ENCODE measurements around the gene PDGFRB.

PDGFRB gene

GRCh38 chr5:150181766-150182545, 26.3 kb upstream of the PDGFRB start:
- no peak for DNase-seq

DNA sequence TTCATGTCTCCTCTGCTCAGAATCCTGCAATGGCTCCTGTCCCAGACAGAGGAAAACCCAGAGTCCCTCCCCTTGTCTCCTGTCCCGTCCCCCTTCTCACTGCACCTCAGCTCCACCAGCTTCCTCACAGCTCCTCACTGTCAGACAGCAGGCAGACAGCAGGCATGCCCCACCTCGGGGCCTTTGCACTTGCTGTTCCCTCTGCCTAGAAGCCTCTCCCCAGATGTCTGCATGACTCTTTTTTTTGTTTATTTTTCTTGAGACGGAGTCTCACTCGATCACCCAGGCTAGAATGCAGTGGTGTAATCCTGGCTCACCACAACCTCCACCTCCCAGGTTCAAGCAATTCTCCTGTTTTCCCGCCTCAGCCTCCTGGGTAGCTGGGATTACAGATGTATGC, 25.4 kb upstream of the PDGFRB start:
- no peak for DNase-seq

GRCh38 chr5:150180241-150181026, 24.8 kb upstream of the PDGFRB start:
- peak; percentile 81 for DNase-seq

DNA sequence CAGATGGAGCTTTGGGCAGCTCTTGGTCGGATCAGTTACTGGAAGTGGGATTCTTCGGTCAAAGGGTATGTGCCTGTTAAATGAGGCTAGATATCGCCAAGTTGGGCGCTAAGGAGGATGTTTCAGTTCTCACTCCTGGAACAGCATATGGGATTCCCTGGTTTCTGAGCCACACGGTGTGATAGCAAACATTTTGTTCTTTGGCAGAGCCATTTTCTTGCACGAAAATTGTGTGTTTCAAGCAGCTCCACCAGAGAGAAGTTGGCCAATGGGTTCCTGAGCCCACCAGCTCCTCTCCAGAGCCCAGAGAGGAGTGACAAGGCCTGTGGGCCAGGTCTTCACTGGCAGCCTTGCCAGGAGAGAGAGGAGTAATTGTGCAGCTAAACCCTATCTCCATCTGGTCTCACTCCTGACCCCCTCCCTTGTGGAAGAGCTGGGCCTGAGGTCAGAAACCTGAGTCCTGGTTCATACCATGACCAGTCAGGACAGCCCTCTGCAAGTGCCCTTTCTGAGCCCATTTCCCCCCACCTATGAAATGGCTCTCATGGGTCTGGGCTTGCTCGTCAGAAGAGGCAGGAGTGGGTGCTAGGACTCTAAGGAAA, 23.5 kb upstream of the PDGFRB start:
- DNase-seq = no peak

DNA sequence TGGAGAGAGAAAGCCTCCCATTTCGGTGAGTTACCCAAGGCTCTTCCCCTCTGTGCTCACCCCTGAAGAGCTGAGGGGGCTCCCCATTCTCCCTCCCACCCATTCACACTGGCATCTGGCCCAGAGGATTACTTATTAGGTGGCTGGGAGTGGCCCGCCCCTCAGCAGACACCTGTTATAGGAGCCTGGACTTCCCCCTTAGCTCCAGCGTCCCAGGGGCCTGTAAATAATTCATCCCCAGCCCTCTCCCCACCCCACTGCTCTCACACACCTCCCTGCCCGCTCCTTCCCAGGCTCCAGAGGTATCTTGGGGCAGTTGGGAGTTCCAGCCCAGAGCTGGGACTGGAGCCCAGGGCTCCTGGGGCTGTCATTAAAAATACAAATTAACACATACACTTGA, 22.6 kb upstream of the PDGFRB start:
- DNase-seq = no peak

DNA sequence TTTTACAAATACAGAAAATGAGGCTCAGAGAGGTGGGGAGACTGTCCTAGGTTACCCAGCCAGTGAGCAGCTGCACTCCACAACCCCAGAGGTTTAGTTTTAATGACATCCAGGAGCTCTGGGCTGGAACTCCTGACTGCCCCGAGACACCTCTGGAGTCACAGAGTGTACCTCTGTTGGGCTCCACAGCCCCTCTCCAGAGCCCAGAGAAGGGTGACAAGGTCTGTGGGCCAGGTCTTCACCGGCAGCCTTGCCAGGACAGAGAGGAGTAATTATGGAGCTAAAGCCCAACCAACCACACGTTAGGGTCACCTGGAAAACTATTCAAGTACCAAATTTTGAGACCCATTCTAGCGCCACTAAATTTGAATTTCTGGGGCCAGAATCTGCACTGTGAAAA, 22.1 kb upstream of the PDGFRB start:
- DNase-seq = no peak

GRCh38 chr5:150176745-150177477, 21.3 kb upstream of the PDGFRB start:
- DNase-seq = no peak

- DNase-seq = no peak
These were observed 19.9 kb upstream of the PDGFRB start for GRCh38 chr5:150175536-150175935.

- DNase-seq = no peak
These were observed 19.4 kb upstream of the PDGFRB start for GRCh38 chr5:150175076-150175475.

DNA sequence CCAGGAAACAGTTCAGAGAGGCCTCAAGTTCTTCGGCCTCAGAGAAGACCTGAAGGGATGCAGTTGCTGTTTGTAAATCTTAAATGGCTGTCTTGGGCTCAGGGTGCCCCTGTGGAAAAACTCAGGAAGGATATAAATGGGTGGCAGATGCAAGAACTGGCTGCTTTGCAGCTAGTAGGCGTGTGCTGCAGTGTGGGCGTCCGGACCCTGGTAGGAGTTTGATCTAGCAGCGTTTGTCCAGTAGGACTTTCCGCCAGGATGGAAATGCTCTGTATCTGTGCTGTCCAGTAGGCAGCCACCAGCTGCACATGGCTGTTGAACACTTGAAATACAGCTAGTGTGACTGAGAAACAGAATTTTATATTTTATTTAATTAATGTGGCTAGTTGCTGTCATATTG, 18.6 kb upstream of the PDGFRB start:
- DNase-seq = no peak

DNA sequence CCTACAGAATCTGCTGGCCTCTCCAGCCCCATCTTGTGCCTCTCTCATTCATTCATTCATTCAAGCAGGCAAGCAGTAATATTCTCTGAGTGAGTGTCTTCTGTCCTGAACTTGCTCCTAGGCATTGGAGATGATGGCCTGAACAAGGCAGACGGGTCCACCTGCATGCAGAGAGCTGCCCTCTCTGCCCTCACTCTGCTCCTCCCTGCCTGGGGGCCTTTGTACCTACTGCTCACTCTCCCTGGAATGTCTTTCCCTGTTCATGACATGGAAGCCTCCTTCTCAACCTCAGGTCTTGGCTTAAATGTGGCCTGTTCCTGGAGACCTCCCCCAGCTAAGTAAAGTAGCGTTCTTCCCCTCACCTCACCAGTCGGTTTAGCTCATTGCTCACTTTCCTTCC, 17.5 kb upstream of the PDGFRB start:
- no peak for DNase-seq

- DNase-seq = no peak
These were observed 16.9 kb upstream of the PDGFRB start for GRCh38 chr5:150172556-150172955.

DNA sequence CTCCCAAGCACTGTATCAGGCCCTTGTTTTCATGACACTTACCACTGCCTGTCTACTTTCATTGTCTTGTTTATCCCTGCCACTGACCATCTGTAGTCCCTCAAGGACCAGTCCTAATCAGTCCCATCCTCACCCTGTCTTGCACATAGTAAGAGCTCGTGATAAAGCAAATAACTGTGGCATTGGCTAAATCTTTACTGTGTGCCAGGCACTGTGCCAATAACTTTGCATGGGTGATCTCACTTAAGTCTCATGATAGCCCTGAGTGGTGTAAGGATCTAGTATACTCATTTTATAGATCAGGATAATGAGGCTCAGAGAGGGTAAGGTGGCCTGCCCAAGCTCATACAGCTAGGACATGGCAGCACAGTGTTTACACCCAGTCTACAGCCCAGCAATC, 16.5 kb upstream of the PDGFRB start:
- DNase-seq = no peak

DNA sequence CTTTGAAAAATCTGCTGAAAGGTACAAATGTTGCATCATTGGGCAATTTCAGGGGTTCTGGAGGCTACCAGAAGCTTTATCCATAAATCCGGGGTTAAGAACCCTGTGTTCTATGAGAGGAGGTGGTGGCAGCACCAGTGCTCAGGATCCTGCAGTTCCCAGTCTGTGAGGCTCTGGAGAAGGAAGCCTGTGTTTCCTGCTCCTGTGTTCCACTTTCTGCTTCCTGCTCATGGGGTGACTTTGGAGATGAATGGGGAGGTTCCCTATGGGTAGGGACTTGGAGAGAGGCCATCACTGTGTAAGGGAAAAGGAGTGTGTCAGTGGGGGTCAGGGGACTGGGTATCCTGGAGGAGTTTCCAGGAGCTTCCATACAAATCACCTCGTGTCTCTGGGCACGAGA, 13.2 kb upstream of the PDGFRB start:
- DNase-seq = no peak

DNA sequence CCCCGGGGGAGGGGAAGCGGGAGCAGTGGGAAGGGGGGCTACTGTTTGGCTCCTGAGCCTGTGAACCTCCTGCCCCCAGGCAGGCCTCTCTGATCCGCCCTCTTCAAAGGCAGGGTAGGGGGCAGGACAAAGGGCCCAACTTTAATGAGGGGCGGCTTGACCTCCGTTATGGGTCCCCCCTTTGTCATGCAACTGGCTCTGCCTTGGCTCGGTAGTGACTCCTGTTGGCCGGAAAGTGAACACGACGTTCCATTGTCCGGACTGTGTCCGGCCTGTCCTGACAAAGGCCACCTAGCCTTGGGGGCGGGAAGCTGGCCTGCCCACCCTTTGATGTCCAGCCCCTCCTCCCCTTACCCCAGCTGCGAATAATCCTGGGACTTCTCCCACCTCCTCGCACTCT, 12.3 kb upstream of the PDGFRB start:
- DNase-seq = no peak

DNA sequence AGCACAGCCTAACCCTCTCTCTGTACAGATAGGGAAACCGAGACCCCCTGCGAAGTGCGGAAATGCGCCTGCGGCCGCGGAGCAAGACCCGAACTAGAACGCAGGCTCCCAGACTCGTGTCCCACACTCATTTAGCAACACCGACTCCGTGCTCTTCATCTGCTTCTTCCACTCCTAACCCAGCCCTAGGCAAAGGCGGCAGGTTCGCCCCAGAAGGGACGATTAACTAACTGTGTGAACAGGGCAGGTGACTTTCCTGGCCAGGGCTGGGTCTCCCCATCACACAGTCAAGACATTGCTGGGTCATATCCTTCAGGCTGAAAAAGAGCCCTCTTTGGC, 11.8 kb upstream of the PDGFRB start:
- DNase-seq = no peak

- no peak for DNase-seq
These were observed 11.2 kb upstream of the PDGFRB start, which contains the start of gene CDX1 for GRCh38 chr5:150166650-150167511. TSS of gene CDX1 (plus strand) at chr5:150166778. CDS start at chr5:150166877, 99 bp downstream.

DNA sequence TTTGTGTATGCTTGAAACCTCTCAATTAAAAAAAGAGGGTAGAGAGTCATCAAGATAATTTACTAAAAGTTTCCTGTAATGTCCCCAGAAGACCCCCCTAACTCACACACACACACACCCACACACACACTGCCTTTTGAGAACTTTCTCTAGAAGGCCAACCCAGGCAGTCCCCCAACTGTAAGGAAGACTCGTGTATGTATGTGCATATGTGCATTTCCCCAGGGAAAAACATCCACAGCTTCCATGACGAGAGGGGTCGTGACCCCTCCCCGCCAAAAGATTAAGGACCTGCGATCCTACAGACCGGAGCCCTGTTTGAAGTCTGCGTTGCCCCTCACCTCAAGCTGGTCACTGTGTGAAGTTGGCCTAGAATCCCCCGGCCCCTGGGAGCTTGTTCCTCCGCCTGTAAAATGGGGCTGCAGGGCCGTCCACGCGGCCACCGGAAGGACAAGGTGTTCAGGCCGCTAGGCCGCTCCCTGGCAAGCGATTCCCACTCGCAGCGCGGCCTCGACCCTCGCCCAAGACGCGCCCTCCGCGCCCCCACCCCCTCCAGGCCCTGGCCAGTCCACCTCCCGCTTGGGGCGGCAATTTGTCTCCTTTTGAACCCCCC, 10.5 kb upstream of the PDGFRB start:
- no peak for DNase-seq

DNA sequence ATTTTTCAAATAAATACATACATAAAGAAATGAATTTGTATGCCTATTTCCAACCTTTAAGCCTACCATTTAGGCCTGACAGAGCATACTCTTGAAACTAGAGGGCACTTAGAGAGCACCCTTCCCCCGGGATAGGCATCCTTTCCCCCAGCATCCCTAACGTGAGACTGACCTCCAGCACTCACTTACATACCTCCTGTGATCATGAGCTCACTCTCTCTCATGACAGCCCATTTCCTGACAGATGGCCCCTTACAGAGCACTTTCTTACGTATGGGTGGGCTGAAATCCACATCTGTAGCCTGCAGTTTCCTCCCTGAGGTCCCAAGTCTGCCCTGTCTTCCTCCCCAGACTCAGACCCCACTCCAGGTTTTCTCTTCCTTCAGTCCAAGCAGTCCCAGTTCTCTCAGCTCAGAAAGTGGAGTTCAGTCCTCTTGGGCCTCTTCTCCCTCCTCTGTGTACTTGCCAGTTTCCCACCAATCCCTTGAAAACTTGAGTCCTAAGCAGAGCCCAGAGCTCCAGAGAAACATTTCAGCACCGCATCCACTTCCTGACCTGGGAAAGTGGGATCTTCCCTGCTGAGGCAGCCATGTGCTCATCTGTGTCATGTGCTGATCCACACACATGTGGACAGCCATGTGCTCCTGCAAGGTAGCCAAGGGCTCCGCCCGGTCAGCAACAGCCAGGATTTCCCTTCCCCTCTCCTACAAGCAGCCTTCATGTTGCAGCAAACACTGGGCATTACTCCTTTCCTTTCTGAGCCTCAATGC, 8.8 kb upstream of the PDGFRB start:
- no peak for DNase-seq

DNA sequence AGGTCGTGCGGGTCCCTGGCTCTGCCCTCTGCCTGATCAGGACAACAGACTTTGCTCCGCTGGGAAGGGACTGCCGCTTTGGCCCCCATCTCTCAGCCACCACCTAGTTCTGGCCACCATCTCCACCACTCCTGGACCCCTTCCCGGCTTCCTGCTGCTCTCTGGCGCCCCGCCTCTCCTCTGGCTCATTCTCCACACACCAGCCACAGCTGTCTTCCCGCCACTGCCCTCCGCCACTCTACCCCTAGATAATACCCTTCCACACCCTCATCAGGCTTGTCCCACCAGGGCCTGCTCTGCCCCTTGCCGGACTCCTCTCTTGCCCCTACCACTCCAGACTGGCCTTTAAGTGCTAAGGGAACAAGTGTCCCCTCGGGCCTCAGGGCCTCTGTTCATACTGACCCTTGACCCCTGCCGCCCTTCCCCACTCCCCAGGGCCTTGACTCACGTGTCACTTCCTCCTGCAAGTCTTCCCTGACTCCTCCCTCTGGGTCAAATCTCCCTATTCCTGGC, 8.0 kb upstream of the PDGFRB start:
- no peak for DNase-seq

DNA sequence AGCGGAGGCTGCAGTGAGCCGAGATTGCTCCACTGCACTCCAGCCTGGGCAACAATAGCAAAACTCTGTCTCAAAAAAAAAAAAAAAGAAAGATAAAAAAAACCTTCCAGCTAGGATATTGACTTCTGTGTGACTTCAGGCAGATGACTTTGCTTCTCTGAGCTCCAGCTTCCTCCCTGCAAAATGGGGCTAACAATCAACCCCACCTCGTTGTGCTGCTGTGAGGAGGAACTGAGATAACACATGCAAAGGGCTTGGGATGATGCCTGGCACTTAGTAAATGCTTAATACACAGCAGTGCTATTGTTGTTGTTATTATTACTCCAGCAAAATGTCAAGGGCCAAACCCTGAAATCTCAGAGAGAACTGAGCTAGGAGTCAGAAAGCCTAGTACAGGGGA, 7.4 kb upstream of the PDGFRB start:
- no peak for DNase-seq

Data from midbrain (tissue), 1 donor.